IMR-90 (cell line): ENCODE data around the gene TMEM245. TPM values are rescaled to one million over a fixed set of nuclear protein-coding genes. Genes with fewer than 3 reads are reported as not detected.

Experiments used
- ATAC-seq: fragments of 200-7000 bp; cut with Tn5 transposase; 2 replicates; pipeline ENCODE4 v1.9.1; 2020; ENCODE audit warnings: low read depth, mild to moderate bottlenecking, moderate library complexity
- BruUV-seq: library from RNA; stranded (reverse); fragments of 400-500 nt; replicated peaks from 2 replicates; lab custom pipeline; 2021; lab: Mats Ljungman, UMichigan
- CTCF ChIA-PET: fragments of 300-600 bp; formaldehyde crosslinking; extraction: SDS; loops from one replicate; lab custom pipeline; 2021; ENCODE audit warnings: antibody characterized with exemption; lab: Yijun Ruan, JAX
- POLR2A ChIA-PET: fragments of 300-600 bp; sonication (Branson Sonifier 250); formaldehyde crosslinking; loops from one replicate; lab custom pipeline; 2022; ENCODE audit warnings: antibody characterized with exemption; ENCODE audit not compliant: unreplicated experiment; lab: Charles Lee
- DNase-seq: peaks from one replicate; pipeline ENCODE4 v3.0.0; 2013
- H2AFZ ChIP-seq: replicated peaks from 2 replicates; pipeline ENCODE3; 2013; ENCODE audit warnings: low read length, mild to moderate bottlenecking; ENCODE audit not compliant: poor library complexity
- H2AK5ac ChIP-seq: 2 replicates; pipeline ENCODE4 v1.6.1; 2013; ENCODE audit warnings: low read depth, low read length, inconsistent platforms
- H2AK9ac ChIP-seq: replicated peaks from 2 replicates; pipeline ENCODE3; 2013; ENCODE audit warnings: mild to moderate bottlenecking, low read depth, low read length, moderate library complexity; ENCODE audit not compliant: poor library complexity
- H2BK120ac ChIP-seq: 2 replicates; pipeline ENCODE4 v1.6.1; 2013; ENCODE audit warnings: low read depth, low read length, inconsistent platforms
- H2BK15ac ChIP-seq: 3 replicates; pipeline ENCODE4 v1.6.1; 2013; ENCODE audit warnings: low read depth, low read length, inconsistent platforms
- H2BK20ac ChIP-seq: 2 replicates; pipeline ENCODE4 v1.6.1; 2013; ENCODE audit warnings: low read depth, mild to moderate bottlenecking, inconsistent platforms, low read length, moderate library complexity
- H2BK5ac ChIP-seq: 2 replicates; pipeline ENCODE4 v1.6.1; 2013; ENCODE audit warnings: mild to moderate bottlenecking, low read depth, low read length, inconsistent platforms; ENCODE audit not compliant: poor library complexity, severe bottlenecking
- H3K14ac ChIP-seq: replicated peaks from 2 replicates; pipeline ENCODE4 v1.6.1; 2013; ENCODE audit warnings: low read depth, low read length, inconsistent platforms
- H3K18ac ChIP-seq: 2 replicates; pipeline ENCODE4 v1.6.1; 2013; ENCODE audit warnings: low read depth, low read length, control low read depth
- H3K23ac ChIP-seq: 2 replicates; pipeline ENCODE4 v1.6.1; 2013; ENCODE audit warnings: low read depth, low read length, inconsistent platforms
- H3K27ac ChIP-seq: 2 replicates; pipeline ENCODE4 v1.5.1; 2013; ENCODE audit warnings: mild to moderate bottlenecking, control low read depth, low read length; ENCODE audit not compliant: insufficient read depth
- H3K27me3 ChIP-seq: 2 replicates; pipeline ENCODE4 v1.6.1; 2013; ENCODE audit warnings: low read length; ENCODE audit not compliant: control insufficient read depth, insufficient read depth
- H3K36me3 ChIP-seq: 2 replicates; pipeline ENCODE4 v1.6.1; 2013; ENCODE audit warnings: low read length, mixed read lengths; ENCODE audit not compliant: control insufficient read depth, insufficient read depth
- H3K4ac ChIP-seq: 2 replicates; pipeline ENCODE4 v1.6.1; 2013; ENCODE audit warnings: low read depth, low read length, inconsistent platforms
- H3K4me1 ChIP-seq: 2 replicates; pipeline ENCODE4 v1.6.1; 2013; ENCODE audit warnings: low read length, mixed read lengths; ENCODE audit not compliant: control insufficient read depth, insufficient read depth
- H3K4me2 ChIP-seq: 2 replicates; pipeline ENCODE4 v1.6.1; 2013; ENCODE audit warnings: low read depth, mild to moderate bottlenecking, control low read depth, low read length, moderate library complexity
- H3K4me3 ChIP-seq: 2 replicates; pipeline ENCODE4 v1.5.1; 2013; ENCODE audit warnings: low read depth, mild to moderate bottlenecking, control low read depth, low read length, moderate library complexity; ENCODE audit not compliant: insufficient read depth
- H3K56ac ChIP-seq: 2 replicates; pipeline ENCODE4 v1.6.1; 2013; ENCODE audit warnings: low read length, inconsistent platforms; ENCODE audit not compliant: insufficient read depth; ENCODE audit errors: extremely low read depth
- H3K79me1 ChIP-seq, 2 experiments: 2 replicates each; pipeline ENCODE4 v1.6.1; 2013; ENCODE audit warnings: low read length in 2 of 2, inconsistent platforms in 1 of 2, low read depth in 1 of 2
- H3K9ac ChIP-seq: 2 replicates; pipeline ENCODE4 v1.6.1; 2013; ENCODE audit warnings: low read depth, low read length, control low read depth
- H3K9me1 ChIP-seq: 2 replicates; pipeline ENCODE4 v1.6.1; 2013; ENCODE audit warnings: low read length, inconsistent platforms; ENCODE audit not compliant: insufficient read depth
- H3K9me3 ChIP-seq: 2 replicates; pipeline ENCODE4 v1.6.1; 2013; ENCODE audit warnings: low read length; ENCODE audit not compliant: control insufficient read depth, insufficient read depth
- H4K20me1 ChIP-seq: 2 replicates; pipeline ENCODE4 v1.6.1; 2013; ENCODE audit warnings: low read length, inconsistent platforms; ENCODE audit not compliant: insufficient read depth
- H4K5ac ChIP-seq: 2 replicates; pipeline ENCODE4 v1.6.1; 2013; ENCODE audit warnings: mild to moderate bottlenecking, low read depth, low read length, control low read depth
- H4K8ac ChIP-seq, 2 experiments: 2 replicates each; pipeline ENCODE4 v1.6.1; 2013; ENCODE audit warnings: low read depth in 2 of 2, low read length in 2 of 2, control low read depth in 1 of 2, inconsistent platforms in 1 of 2
- H4K91ac ChIP-seq: 2 replicates; pipeline ENCODE4 v1.6.1; 2013; ENCODE audit warnings: low read depth, low read length, inconsistent platforms; ENCODE audit not compliant: insufficient read depth
- BHLHE40 ChIP-seq: fragments of 150-350 bp; IDR thresholded peaks from 2 replicates; pipeline ENCODE4 v1.6.1; 2016; ENCODE audit warnings: mild to moderate bottlenecking, low read depth, low read length
- CEBPB ChIP-seq: IDR thresholded peaks from 2 replicates; pipeline ENCODE4 v1.6.1; 2012; ENCODE audit warnings: low read depth, low read length, improper control_type of control experiment
- CHD1 ChIP-seq: IDR thresholded peaks from 2 replicates; pipeline ENCODE4 v1.6.1; 2012; ENCODE audit warnings: low read depth, low read length, improper control_type of control experiment
- FOS ChIP-seq: fragments of 150-350 bp; IDR thresholded peaks from 2 replicates; pipeline ENCODE4 v1.6.1; 2016; ENCODE audit warnings: low read depth, low read length
- MAFK ChIP-seq: IDR thresholded peaks from 2 replicates; pipeline ENCODE4 v1.6.1; 2012; ENCODE audit warnings: low read depth, low read length, improper control_type of control experiment
- MAZ ChIP-seq: IDR thresholded peaks from 2 replicates; pipeline ENCODE4 v1.6.1; 2012; ENCODE audit warnings: low read depth, mild to moderate bottlenecking, low read length, improper control_type of control experiment, moderate library complexity, borderline replicate concordance
- MXI1 ChIP-seq: IDR thresholded peaks from 2 replicates; pipeline ENCODE4 v1.6.1; 2012; ENCODE audit warnings: low read depth, mild to moderate bottlenecking, low read length, moderate library complexity, borderline replicate concordance
- NFE2L2 ChIP-seq: fragments of 150-350 bp; IDR thresholded peaks from 2 replicates; pipeline ENCODE4 v1.6.1; 2016; ENCODE audit warnings: low read depth, mild to moderate bottlenecking, low read length
- POLR2A ChIP-seq: IDR thresholded peaks from 2 replicates; pipeline ENCODE4 v1.6.1; 2012; ENCODE audit warnings: mild to moderate bottlenecking, low read depth, low read length
- RAD21 ChIP-seq: IDR thresholded peaks from 2 replicates; pipeline ENCODE4 v1.6.1; 2012; ENCODE audit warnings: low read length, improper control_type of control experiment
- RCOR1 ChIP-seq: IDR thresholded peaks from 2 replicates; pipeline ENCODE4 v1.6.1; 2012; ENCODE audit warnings: mild to moderate bottlenecking, low read length, improper control_type of control experiment; ENCODE audit not compliant: insufficient replicate concordance
- RFX5 ChIP-seq: IDR thresholded peaks from 2 replicates; pipeline ENCODE4 v1.8.0; 2012; ENCODE audit warnings: low read depth, mild to moderate bottlenecking, low read length, moderate library complexity
- SMC3 ChIP-seq: fragments of 150-350 bp; IDR thresholded peaks from 2 replicates; pipeline ENCODE4 v1.6.1; 2016; ENCODE audit warnings: low read depth, mild to moderate bottlenecking, antibody characterized with exemption, low read length, moderate library complexity
- WGBS, 2 experiments: methylation state at CpG; one replicate each; pipeline versions ENCODE4 v1.1.5 to v1.1.7; 2013; ENCODE audit warnings: missing lambda C conversion rate in 2 of 2; ENCODE audit not compliant: insufficient read length in 1 of 2; ENCODE audit errors: extremely low coverage in 2 of 2; 5-methylcytosine and 5-hydroxymethylcytosine counted together
- dilution Hi-C: fragments of 300-500 bp; cut with HindIII; formaldehyde crosslinking; loops from one replicate; pipeline ENCODE4 v1.14.3; 2018; ENCODE audit warnings: low sequenced_read_pairs; ENCODE audit not compliant: unreplicated experiment
- in situ Hi-C: fragments of 300-500 bp; cut with MboI; formaldehyde crosslinking; loops from 3 replicates; pipeline ENCODE4 v1.14.3; 2019; ENCODE audit warnings: low sequenced_read_pairs, inconsistent platforms, mixed read lengths
- intact Hi-C: fragments of 100-400 bp; cut with micrococcal nuclease; formaldehyde crosslinking; loops from 2 replicates; pipeline ENCODE4 v1.10.0; 2022
- polyA plus RNA-seq, 3 experiments: library from polyadenylated mRNA; depleted of rRNA; stranded (reverse); fragments of >200 nt; gene quantifications; 2 replicates each; pipeline ENCODE4 v1.2.3, GENCODE V29; 2012; ENCODE audit warnings: low replicate concordance in 1 of 3
- total RNA-seq: library from RNA; depleted of rRNA; stranded (reverse); fragments of >200 nt; gene quantifications from 2 replicates; pipeline ENCODE4 v1.2.3, GENCODE V29; 2012
- TF ChIP-seq, protein P1 (sequence below): fragments of 150-350 bp; IDR thresholded peaks from 2 replicates; pipeline ENCODE4 v1.6.1; 2016; ENCODE audit warnings: low read depth, mild to moderate bottlenecking, low read length, moderate library complexity, borderline replicate concordance
- TF ChIP-seq, protein P2 (sequence below): fragments of 150-350 bp; IDR thresholded peaks from 2 replicates; pipeline ENCODE4 v1.6.1; 2017; ENCODE audit warnings: mild to moderate bottlenecking, antibody characterized with exemption, low read length, low read depth

TMEM245 gene
- total and polyA plus RNA-seq, 2 of the 4 experiments (the other 2 are of a cell fraction) = 24.8 to 57.9 TPM

DNA sequence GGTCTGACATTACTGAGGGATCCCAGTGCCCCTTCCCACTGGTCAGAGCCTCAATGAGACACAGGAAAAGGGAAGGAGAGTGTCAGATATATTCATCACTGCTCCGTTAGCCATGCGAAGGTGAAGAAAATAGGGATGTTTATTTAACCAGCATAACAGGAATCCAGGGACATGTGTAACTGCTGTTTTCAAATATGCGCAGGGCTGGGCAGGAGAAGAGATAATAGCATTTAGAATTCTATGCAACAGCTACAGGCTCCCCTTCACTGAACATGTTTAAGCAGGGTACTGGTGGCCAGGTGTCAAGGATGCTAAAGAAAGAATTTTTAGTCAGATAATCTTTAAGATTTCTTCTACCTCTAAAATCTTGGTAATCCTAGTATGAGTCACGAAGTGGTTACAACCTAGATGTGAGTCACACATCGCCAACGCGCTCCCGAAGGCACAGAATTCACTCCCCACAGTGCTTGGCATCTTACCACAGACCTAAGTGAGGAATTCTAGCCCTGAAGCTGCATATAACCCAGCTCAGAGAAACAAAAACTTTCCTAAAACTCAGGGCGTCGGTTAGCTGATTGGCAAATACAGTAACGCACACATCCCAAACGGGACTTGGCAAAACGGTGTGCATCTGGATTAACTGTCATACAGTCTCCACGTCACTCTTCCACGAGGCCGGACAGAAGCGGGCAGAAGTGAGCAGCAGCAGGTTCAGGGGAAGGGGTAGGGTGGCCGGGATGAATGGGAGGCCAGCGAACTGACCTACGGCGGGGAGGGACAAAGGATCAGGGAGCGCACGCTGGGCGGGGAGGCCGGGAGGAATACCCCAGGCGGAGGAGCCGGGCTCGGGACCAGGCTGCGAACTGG is 107.5 kb downstream of the TMEM245 start:
- dilution Hi-C loops (no loop called here), in situ Hi-C loops (no loop called here)
- peak overlapping the region; percentile 83 for H3K27ac ChIP-seq
- TF ChIP-seq POLR2A = peak; percentile 78
- TF ChIP-seq MAZ = no peak; the same call in 1 of the 2 replicates
- no peak for TF ChIP-seq NFE2L2
- TF ChIP-seq SMC3 = no peak
- TF ChIP-seq CEBPB = peak; percentile 43; the same call in 1 of the 2 replicates
- peak; percentile 34; the same call in 1 of the 2 replicates for TF ChIP-seq CHD1
- TF ChIP-seq FOS = peak; percentile 98
- TF ChIP-seq BHLHE40 = peak; percentile 56; the same call in 1 of the 2 replicates
- no peak for TF ChIP-seq RCOR1
- TF ChIP-seq, protein P1, sequence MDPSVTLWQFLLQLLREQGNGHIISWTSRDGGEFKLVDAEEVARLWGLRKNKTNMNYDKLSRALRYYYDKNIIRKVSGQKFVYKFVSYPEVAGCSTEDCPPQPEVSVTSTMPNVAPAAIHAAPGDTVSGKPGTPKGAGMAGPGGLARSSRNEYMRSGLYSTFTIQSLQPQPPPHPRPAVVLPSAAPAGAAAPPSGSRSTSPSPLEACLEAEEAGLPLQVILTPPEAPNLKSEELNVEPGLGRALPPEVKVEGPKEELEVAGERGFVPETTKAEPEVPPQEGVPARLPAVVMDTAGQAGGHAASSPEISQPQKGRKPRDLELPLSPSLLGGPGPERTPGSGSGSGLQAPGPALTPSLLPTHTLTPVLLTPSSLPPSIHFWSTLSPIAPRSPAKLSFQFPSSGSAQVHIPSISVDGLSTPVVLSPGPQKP = no peak
- no peak for TF ChIP-seq RAD21
- no peak for TF ChIP-seq MAFK
- no peak for TF ChIP-seq RFX5
- TF ChIP-seq, protein P2, sequence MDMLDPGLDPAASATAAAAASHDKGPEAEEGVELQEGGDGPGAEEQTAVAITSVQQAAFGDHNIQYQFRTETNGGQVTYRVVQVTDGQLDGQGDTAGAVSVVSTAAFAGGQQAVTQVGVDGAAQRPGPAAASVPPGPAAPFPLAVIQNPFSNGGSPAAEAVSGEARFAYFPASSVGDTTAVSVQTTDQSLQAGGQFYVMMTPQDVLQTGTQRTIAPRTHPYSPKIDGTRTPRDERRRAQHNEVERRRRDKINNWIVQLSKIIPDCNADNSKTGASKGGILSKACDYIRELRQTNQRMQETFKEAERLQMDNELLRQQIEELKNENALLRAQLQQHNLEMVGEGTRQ = no peak
- peak; percentile 72; the same call in 1 of the 2 replicates for TF ChIP-seq MXI1

More for the DNA sequence above, 107.5 kb downstream of the TMEM245 start:
- no peaks in the 10 kb centered on the region for H3K36me3 ChIP-seq
- H4K20me1 ChIP-seq = peaks cover 18% of the 10 kb centered on the region
- peak; percentile 94 for DNase-seq
- peak; percentile 38 for ATAC-seq
- ChIA-PET POLR2A (no interaction called here), CTCF (no interaction called here)
- H3K4me3 ChIP-seq = peak overlapping the region; percentile 71
- no peaks in the 10 kb centered on the region for H3K27me3 ChIP-seq
- peak overlapping the region; percentile 95 for H2BK5ac ChIP-seq
- peak overlapping the region; percentile 87; the same call in 1 of the 2 replicates for H2BK20ac ChIP-seq
- intact Hi-C loops = loop anchor here (5.0 kb wide), 1 partner anchor 310 kb away; the partner anchor contains the start of gene EPB41L4B
- peaks cover 13% of the 10 kb centered on the region for H3K4me1 ChIP-seq
- H3K23ac ChIP-seq = peak overlapping the region; percentile 98
- H2AK9ac ChIP-seq = peak overlapping the region; percentile 91
- peak overlapping the region; percentile 80 for H3K18ac ChIP-seq
- H2AK5ac ChIP-seq = peak overlapping the region; percentile 84
- peak overlapping the region; percentile 97 for H3K4ac ChIP-seq
- peak overlapping the region; percentile 23; the same call in 1 of the 3 replicates for H2BK15ac ChIP-seq
- peak overlapping the region; percentile 68 for H3K9ac ChIP-seq
- WGBS, 2 experiments = 0% methylated on average over 10 of the region's 29 CpGs; no CpG with 5 or more reads in 1 of the 2 experiments
- H4K5ac ChIP-seq = peak overlapping the region; percentile 38; the same call in 1 of the 2 replicates
- H4K8ac ChIP-seq = peak overlapping the region in 1 of 2 experiments; percentile 69; a peak in 3 of 4 replicates
- H3K79me1 ChIP-seq = peaks cover 12 to 47% of the 10 kb centered on the region in 2 experiments
- H2AFZ ChIP-seq = peak overlapping the region; percentile 86
- H3K9me3 ChIP-seq = no peaks in the 10 kb centered on the region
- peak overlapping the region; percentile 71 for H3K56ac ChIP-seq
- BruUV-seq = TSS peak; percentile 20
- H3K14ac ChIP-seq = peak overlapping the region; percentile 93
- H3K9me1 ChIP-seq = peaks cover 5% of the 10 kb centered on the region
- peak overlapping the region; percentile 72 for H4K91ac ChIP-seq
- peak overlapping the region; percentile 96 for H3K4me2 ChIP-seq
- H2BK120ac ChIP-seq = peak overlapping the region; percentile 93
